ENCODE measurements around the gene MCC.

DNA sequence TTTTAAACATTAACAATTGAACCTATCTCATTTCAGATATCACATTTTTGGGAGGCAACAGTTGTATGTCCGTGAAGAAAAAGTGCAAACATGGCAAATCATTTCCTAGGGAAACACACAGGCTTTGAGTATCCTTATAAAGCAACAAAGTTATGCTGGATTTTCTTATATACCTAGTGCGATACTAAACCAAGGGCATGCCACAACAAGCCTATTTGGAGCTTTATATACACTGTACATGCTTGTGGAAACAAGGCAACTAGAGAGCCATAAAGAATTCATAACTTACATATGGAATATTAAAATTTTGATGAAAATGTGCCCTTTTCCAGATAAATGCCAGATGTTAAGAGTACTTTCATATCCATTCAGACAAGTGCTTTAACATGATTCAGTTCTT is 320.3 kb downstream of the MCC start:
- TF ChIP-seq, protein P1, sequence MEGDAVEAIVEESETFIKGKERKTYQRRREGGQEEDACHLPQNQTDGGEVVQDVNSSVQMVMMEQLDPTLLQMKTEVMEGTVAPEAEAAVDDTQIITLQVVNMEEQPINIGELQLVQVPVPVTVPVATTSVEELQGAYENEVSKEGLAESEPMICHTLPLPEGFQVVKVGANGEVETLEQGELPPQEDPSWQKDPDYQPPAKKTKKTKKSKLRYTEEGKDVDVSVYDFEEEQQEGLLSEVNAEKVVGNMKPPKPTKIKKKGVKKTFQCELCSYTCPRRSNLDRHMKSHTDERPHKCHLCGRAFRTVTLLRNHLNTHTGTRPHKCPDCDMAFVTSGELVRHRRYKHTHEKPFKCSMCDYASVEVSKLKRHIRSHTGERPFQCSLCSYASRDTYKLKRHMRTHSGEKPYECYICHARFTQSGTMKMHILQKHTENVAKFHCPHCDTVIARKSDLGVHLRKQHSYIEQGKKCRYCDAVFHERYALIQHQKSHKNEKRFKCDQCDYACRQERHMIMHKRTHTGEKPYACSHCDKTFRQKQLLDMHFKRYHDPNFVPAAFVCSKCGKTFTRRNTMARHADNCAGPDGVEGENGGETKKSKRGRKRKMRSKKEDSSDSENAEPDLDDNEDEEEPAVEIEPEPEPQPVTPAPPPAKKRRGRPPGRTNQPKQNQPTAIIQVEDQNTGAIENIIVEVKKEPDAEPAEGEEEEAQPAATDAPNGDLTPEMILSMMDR (IDR thresholded peaks at IDR 0.05) = no peak
- no peak for TF ChIP-seq POLR2A (IDR thresholded peaks at IDR 0.05)
